ENCODE results near the gene B3GAT3. TPM values are rescaled to one million over a fixed set of nuclear protein-coding genes. Genes with fewer than 3 reads are reported as not detected.

B3GAT3 gene
- 10 to 100 TPM; 76.1 to 87.0 TPM for total RNA-seq

DNA sequence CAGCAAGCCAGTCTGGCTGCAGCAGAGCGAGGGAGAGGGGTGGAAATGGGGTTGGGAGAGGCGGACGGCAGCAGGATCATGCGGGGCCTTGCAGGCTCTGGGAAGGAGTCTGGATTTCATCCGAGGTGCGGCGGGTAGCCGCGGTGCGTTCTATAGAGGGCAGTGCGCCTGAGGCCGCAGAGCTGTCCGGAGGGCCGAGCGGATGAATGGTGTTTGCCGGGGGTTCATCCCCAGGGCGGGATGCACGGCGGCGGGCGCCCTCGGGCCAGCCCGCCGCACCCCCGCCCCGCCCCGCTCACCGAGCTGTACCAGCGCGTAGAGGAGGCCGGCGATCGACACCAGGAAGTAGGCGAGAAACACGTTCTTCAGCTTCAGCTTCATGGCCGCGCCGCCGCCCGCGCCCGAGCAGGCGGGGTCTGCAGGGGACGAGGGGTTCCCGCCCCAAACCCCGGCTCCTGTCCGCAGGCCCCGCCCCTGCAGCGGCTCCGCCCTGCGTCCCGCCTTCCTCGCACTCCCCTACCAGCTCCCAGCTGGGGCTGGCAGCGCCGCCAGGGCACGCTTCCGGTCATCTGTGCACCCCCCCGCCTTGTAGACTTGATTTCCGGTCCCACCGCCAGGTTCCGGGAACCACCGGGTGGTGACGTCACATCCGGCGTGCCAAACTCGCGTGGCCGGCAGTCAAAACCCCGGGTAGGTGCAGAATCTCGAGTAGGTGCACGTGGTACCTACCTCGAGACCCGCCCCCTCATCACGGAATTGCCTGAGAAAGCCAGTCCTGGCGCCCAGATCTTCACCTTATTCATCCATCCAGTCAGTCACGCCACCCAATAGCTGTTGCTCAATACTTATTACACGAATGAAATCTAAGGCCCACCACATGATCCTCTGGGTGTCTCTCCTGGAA lies at the start of gene B3GAT3:
Gene B3GAT3, minus strand, starts transcription at position 420 of the 904 bp plus-strand sequence. Its CDS starts 39 bp downstream, at position 381.
- ATAC-seq (ENCODE audit: low read depth): peak; percentile 87
- Mint-ChIP-seq H3K4me1 (peaks cover 24% of the 10 kb centered on the region), H3K36me3 (peaks cover 21% of the 10 kb centered on the region), H3K9me3 (no peaks in the 10 kb centered on the region), H3K4me3 (peak within 1 kb of the TSS; percentile 93), H3K27ac (peak within 1 kb of the TSS; percentile 99), H3K27me3 (no peaks in the 10 kb centered on the region)
- POLR2A ChIA-PET: interaction anchor here (0.6 to 5.8 kb wide), 29 partner anchors 10 to 259 kb away, joined by 3 to 48 read pairs (median 5); partner anchors contain the start of genes C11orf98, CSKMT, EEF1G and EML3
- peak; percentile 94 for DNase-seq

- Mint-ChIP-seq H3K4me3 (peak overlapping the region; percentile 94), H3K9me3 (no peaks in the 10 kb centered on the region), H3K4me1 (peaks cover 41% of the 10 kb centered on the region), H3K36me3 (peaks cover 11% of the 10 kb centered on the region), H3K27ac (peak overlapping the region; percentile 91), H3K27me3 (no peaks in the 10 kb centered on the region)
- POLR2A ChIA-PET: interaction anchor here (0.6 to 4.4 kb wide), 33 partner anchors 8 to 247 kb away, joined by 3 to 73 read pairs (median 8); partner anchors contain the start of genes B3GAT3, BSCL2, EML3 and GANAB
- peak; percentile 21 for ATAC-seq (ENCODE audit: low read depth)
- DNase-seq: no peak
These were observed 49.4 kb upstream of the B3GAT3 start for GRCh38 chr11:62671236-62671607.

GRCh38 chr11:62669420-62670161 lies 47.8 kb upstream of the B3GAT3 start:
- POLR2A ChIA-PET: interaction anchor here (0.7 to 4.4 kb wide), 10 partner anchors 15 to 1276 kb away, joined by 3 to 73 read pairs (median 9); partner anchors contain the start of genes EML3, GANAB, INTS5 and MTA2
- Mint-ChIP-seq H3K9me3 (no peaks in the 10 kb centered on the region), H3K4me3 (peak overlapping the region; percentile 94), H3K27ac (peak overlapping the region; percentile 91), H3K4me1 (peaks cover 37% of the 10 kb centered on the region), H3K27me3 (no peaks in the 10 kb centered on the region), H3K36me3 (peaks cover 13% of the 10 kb centered on the region)
- ATAC-seq (ENCODE audit: low read depth): no peak
- no peak for DNase-seq

DNA sequence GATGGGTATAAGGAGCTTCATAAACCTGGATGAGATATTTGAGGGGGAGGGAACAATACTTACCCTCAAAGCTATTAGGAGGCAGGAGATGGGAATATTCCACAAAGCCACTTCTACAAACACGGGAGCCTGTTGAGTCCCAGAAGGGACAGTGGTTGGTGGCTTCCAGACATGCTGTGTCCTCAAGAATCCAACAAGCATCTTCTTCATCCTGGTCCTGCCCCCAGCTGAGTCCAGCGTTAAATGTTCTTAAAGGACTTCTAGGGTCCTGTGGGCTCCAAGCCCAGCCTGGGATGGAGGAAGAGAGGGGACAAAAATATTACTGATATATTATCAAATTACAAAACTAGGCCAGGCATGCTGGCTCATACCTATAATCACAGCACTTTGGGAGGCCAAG lies 45.7 kb upstream of the B3GAT3 start:
- H3K4me3 Mint-ChIP-seq: peak overlapping the region; percentile 49
- no peaks in the 10 kb centered on the region for H3K9me3 Mint-ChIP-seq
- H3K27ac Mint-ChIP-seq: no peak overlapping the region
- peaks cover 39% of the 10 kb centered on the region for H3K4me1 Mint-ChIP-seq
- ATAC-seq (ENCODE audit: low read depth): no peak
- peaks cover 18% of the 10 kb centered on the region for H3K36me3 Mint-ChIP-seq
- POLR2A ChIA-PET: interaction anchor here (0.5 to 7.0 kb wide), 14 partner anchors 8 to 243 kb away, joined by 3 to 187 read pairs (median 4); partner anchors contain the start of genes B3GAT3, EML3, GANAB and INTS5
- no peak for DNase-seq
- no peaks in the 10 kb centered on the region for H3K27me3 Mint-ChIP-seq

DNA sequence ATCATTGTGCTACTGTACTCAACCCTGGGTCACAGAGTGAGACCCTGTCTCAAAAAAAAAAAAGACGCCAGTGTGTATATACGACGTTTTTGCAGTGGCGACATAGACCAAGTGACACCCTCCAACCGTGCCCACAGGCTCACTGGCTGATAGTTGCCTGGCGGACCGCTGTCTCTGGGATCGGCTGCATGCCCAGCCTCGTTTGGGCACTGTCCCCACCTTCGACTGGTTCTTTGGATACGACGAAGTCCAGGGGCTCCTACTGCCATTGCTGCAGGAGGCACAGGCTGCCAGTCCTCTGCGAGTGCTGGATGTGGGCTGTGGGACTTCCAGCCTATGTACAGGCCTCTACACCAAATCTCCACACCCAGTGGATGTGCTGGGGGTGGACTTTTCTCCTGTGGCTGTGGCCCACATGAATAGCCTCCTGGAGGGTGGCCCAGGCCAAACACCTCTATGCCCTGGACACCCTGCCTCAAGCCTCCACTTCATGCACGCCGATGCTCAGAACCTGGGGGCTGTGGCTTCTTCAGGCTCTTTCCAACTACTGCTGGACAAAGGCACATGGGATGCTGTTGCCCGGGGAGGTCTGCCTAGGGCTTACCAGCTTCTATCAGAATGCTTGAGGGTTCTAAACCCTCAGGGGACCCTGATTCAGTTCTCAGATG lies 44.6 kb upstream of the B3GAT3 start:
- H3K27ac Mint-ChIP-seq: peak overlapping the region; percentile 94
- ATAC-seq (ENCODE audit: low read depth) (no peak), DNase-seq (no peak)
- H3K4me1 Mint-ChIP-seq: peaks cover 37% of the 10 kb centered on the region
- POLR2A ChIA-PET: interaction anchor here (0.8 to 7.0 kb wide), 27 partner anchors 11 to 242 kb away, joined by 3 to 187 read pairs (median 14); partner anchors contain the start of genes B3GAT3, BSCL2, EEF1G and EML3
- H3K4me3 Mint-ChIP-seq: peak overlapping the region; percentile 97
- no peaks in the 10 kb centered on the region for H3K9me3 Mint-ChIP-seq
- H3K36me3 Mint-ChIP-seq: peaks cover 20% of the 10 kb centered on the region
- no peaks in the 10 kb centered on the region for H3K27me3 Mint-ChIP-seq

GRCh38 chr11:62665599-62666258 lies 43.9 kb upstream of the B3GAT3 start:
- DNase-seq (peak; percentile 69), ATAC-seq (ENCODE audit: low read depth) (peak; percentile 20)
- Mint-ChIP-seq H3K4me3 (peak overlapping the region; percentile 97), H3K36me3 (peaks cover 20% of the 10 kb centered on the region), H3K4me1 (peaks cover 36% of the 10 kb centered on the region), H3K27ac (peak overlapping the region; percentile 94), H3K9me3 (no peaks in the 10 kb centered on the region), H3K27me3 (no peaks in the 10 kb centered on the region)
- POLR2A ChIA-PET: interaction anchor here (0.8 to 7.0 kb wide), 37 partner anchors 9 to 293 kb away, joined by 3 to 187 read pairs (median 10); partner anchors contain the start of genes B3GAT3, BSCL2, EEF1G and EML3

- POLR2A ChIA-PET: interaction anchor here (0.6 to 7.0 kb wide), 45 partner anchors 9 to 1302 kb away, joined by 3 to 187 read pairs (median 8); partner anchors contain the start of genes B3GAT3, BSCL2, EEF1G and EML3
- peak within 1 kb of the TSS; percentile 94 for H3K27ac Mint-ChIP-seq
- peak within 1 kb of the TSS; percentile 97 for H3K4me3 Mint-ChIP-seq
- no peaks in the 10 kb centered on the region for H3K27me3 Mint-ChIP-seq
- ATAC-seq (ENCODE audit: low read depth) (peak; percentile 88), DNase-seq (peak; percentile 97)
- no peaks in the 10 kb centered on the region for H3K9me3 Mint-ChIP-seq
- H3K4me1 Mint-ChIP-seq: peaks cover 34% of the 10 kb centered on the region
- peaks cover 20% of the 10 kb centered on the region for H3K36me3 Mint-ChIP-seq
These were observed 43.4 kb upstream of the B3GAT3 start, which contains the start of the genes C11orf98 and CSKMT for GRCh38 chr11:62665075-62665598. Gene C11orf98, minus strand, starts transcription at chr11:62665210. Its CDS starts 41 bp downstream, at chr11:62665169. Gene CSKMT, plus strand, starts transcription at chr11:62665312. Its CDS starts 568 bp downstream, at chr11:62665880.

- Mint-ChIP-seq H3K27me3 (no peaks in the 10 kb centered on the region), H3K27ac (peak overlapping the region; percentile 94), H3K4me3 (peak overlapping the region; percentile 97), H3K4me1 (peaks cover 29% of the 10 kb centered on the region), H3K36me3 (peaks cover 19% of the 10 kb centered on the region), H3K9me3 (no peaks in the 10 kb centered on the region)
- ATAC-seq (ENCODE audit: low read depth): peak; percentile 58
- POLR2A ChIA-PET: interaction anchor here (0.6 to 7.0 kb wide), 43 partner anchors 10 to 1301 kb away, joined by 3 to 187 read pairs (median 9); partner anchors contain the start of genes B3GAT3, BSCL2, EEF1G and EML3
- DNase-seq: no peak
These were observed 42.8 kb upstream of the B3GAT3 start for GRCh38 chr11:62664405-62665074.

DNA sequence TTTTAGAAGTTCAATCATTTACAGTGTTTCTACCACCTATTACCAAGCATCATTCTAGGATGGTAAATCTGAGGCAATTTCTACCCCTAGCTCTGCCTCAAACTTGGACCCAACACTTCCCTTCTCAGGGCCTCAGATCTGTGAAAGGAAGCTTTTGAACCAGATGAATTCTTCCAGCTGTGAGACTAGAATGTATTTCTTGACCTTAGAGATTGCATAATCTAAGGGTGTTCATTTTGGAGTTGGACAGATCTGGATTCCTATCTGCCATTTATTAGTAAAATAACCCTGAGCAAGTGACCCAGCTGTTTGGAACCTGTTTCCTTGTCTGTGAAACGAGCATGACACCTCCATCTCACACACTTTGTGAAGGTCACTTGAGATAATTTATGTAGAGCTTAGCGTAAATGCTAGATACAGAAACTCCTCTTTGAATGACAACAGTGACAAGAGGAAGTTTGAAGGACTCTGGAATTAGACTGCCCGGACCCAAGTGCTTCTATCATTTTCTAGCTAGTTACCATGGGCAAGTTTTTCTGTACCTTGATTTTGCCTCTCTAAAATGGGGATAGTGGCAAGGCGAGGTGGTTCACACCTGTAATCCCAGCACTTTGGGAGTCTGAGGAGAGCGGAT lies 35.1 kb upstream of the B3GAT3 start:
- Mint-ChIP-seq H3K27me3 (no peaks in the 10 kb centered on the region), H3K36me3 (peaks cover 2% of the 10 kb centered on the region), H3K4me3 (no peak overlapping the region), H3K4me1 (peaks cover 13% of the 10 kb centered on the region), H3K27ac (no peak overlapping the region), H3K9me3 (no peaks in the 10 kb centered on the region)
- ATAC-seq (ENCODE audit: low read depth) (no peak), DNase-seq (no peak)
- POLR2A ChIA-PET: interaction anchor here (0.7 to 8.4 kb wide), 5 partner anchors 8 to 55 kb away, joined by 3 to 187 read pairs (median 5); partner anchors contain the start of genes B3GAT3, C11orf98, CSKMT and LBHD1

DNA sequence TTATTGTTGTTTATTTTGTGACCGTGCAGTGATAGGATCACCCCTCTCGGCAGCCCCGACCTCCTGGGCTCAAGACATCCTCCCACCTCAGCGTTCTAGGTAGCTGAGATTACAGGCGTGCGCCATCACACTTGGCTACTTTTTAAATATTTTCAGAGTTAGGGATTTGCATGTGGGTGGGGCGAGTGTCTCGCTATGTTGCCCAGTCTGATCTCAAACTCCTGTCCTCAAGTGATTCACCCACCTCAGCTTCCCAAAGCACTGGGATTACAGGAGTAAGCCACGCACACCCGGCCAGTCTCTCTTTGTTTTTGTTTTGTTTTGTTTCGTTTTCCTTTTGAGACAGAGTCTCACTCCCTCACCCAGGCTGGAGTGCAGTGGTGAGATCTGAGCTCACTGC lies 32.5 kb upstream of the B3GAT3 start:
- Mint-ChIP-seq H3K4me3 (peak overlapping the region; percentile 37), H3K9me3 (no peaks in the 10 kb centered on the region), H3K36me3 (peaks cover 4% of the 10 kb centered on the region), H3K4me1 (peaks cover 17% of the 10 kb centered on the region), H3K27me3 (no peaks in the 10 kb centered on the region), H3K27ac (peak overlapping the region; percentile 63)
- DNase-seq (no peak), ATAC-seq (ENCODE audit: low read depth) (no peak)
- POLR2A ChIA-PET: interaction anchor here (0.6 to 8.4 kb wide), 5 partner anchors 11 to 101 kb away, joined by 4 to 187 read pairs (median 8); partner anchors contain the start of genes C11orf98, CSKMT, LBHD1 and TUT1

All from activated naive CD8-positive, alpha-beta T cell treated with anti-CD3 and anti-CD28 coated beads, Interleukin-2, amount 10 ng/mL, durations not matched to agents 7 days and 5 days (primary cell).